Stomach (tissue), 4 donors: ENCODE results near the gene IGFL3.

ENCODE experiments used
- CTCF ChIP-seq, 7 experiments: fragments of 450-650 bp in 4 of 7; fragments of 200-600 bp in 3 of 7; sonication (generic) in 3 of 7; IDR thresholded peaks; one replicate each; pipeline ENCODE4 v1.5.1; 2016 to 2019; ENCODE audit warnings: antibody characterized with exemption in 7 of 7, control low read depth in 2 of 7, mild to moderate bottlenecking in 1 of 7
- POLR2AphosphoS5 ChIP-seq, 3 donors: sonication (generic); formaldehyde crosslinking; IDR thresholded peaks; one replicate each; pipeline ENCODE4 v1.6.1; 2016; ENCODE audit warnings: antibody characterized with exemption in 3 of 3

GRCh38 chr19:46085888-46086287, 38.6 kb downstream of the IGFL3 start:
- TF ChIP-seq CTCF (IDR thresholded peaks at IDR 0.05) (no peak), POLR2AphosphoS5 (IDR thresholded peaks at IDR 0.05) (no peak)
